Ammon's horn (tissue), 1 donor: Measurements from ENCODE around the gene ENDOV.
"Not testable (repeated sequence)": the region's sequence is repeated elsewhere in the genome, so short reads cannot be mapped to it uniquely, and the experiment has no call there.

Experiments used
- DNase-seq: peaks from one replicate; pipeline ENCODE4 v3.0.0-alpha.2; 2016; ENCODE audit warnings: low spot score

The ENDOV gene

DNA sequence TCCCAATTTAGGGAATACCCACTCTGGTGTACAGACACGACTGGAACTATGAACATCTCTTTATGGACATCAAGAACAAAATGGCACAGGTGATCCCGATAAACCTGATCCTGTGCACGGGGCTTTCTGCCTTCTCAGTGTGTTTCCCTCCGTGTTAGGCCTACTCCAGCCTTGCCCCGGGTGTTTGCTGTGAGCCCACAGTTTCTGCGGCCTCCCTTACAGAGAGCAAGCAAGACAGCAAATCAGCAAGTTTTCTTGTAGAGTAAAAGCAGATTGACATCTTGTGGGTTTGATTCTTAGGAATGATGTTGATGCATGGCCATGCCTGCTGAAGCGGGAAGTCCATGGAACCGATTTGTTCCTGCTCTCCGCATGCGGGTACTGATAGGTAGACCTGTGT, 26.4 kb upstream of the ENDOV start:
- DNase-seq: no peak

DNA sequence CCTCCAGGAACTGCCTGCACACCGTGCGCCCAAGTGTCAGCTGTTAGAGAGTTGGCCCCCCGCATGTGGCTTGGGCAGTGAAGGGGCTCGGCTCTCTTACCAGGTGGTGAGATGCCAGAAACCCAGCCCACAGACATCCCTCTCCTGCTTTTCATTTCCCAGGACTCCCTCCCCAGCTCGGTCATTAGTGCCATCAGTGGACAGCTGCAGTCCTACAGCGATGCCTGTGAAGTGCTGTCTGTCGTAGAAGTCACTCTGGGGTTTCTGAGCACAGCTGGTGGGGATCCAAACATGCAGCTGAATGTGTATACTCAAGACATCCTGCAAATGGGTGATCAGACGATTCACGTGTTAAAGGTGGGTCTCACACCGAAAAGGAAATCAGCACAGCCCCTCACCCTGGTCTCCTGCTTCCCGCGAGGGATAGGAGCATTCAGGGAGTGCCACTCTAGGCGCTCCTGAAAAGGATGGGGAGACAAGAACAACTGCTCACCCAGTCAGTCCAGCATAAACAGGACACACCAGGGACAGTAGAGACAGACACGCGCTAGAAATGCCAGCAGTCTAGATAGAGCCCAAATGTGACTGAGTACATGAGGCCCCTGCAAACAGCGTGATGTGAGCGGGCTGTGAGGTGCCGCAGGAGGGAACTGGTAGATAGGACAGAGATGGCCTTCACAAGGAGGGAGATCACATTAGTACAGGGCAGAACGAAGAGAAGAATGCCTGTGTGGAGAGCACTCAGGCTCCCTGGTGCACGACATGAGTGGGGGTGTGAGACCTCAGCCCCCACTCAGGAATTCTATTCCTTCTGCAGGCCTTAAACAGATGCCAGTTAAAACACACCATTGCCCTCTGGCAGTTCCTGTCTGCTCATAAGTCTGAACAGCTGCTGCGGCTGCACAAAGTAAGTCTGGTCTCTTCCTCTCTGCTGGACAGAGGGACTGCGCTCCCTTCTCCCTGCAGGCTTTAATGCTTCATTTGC, 25.7 kb upstream of the ENDOV start:
- DNase-seq: no peak

DNA sequence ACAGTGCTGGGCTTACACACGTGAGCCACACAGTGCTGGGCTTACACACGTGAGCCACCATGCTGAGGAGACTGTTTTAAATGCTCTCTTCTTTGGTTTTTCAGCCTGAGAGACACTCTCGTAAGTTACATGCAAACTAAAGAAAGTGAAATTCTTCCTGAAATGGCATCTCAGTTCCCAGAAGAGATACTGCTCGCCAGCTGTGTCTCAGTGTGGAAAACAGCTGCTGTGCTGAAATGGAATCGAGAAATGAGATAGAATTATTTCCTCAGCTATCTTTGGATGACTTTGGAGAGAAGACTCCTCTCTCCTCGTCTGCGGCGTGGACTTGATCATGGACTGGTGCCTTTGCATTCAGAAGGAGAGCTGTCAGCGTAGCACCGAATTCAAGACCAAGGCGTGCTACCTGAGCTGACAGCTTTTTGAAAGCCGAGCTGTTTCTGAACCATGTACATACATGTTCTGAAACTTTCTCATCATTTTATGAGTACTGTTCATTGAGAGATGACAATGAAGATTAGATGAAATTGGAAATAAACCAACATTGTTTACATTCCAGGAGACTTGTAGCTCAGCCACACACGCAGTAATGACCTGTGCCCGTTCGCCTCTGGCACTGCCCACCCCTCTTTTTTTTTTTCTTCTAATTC, 21.6 kb upstream of the ENDOV start:
- no peak for DNase-seq

DNA sequence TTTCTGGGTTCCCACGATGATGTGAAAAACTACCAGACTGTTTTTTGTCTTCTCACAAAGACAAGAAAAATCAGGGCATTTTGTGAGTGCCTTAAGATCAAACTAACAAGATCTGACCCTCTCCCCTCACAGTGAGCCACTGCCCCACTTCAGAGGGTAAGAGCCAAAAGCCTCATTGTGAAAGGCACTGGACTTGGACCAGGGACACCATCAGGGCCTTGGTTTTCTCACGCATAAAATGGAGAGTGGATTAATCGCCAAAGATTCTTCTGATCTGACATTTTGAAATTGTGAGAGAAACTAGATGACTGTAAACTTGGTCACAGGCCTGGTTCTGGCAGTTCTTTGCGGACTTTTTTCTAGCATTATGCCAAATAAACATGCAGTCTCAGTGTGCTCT, 21.0 kb upstream of the ENDOV start:
- DNase-seq: no peak

GRCh38 chr17:80394629-80395216, 20.2 kb upstream of the ENDOV start:
- no peak for DNase-seq

- DNase-seq: no peak
Observed at GRCh38 chr17:80395402-80396151, 19.4 kb upstream of the ENDOV start.

DNA sequence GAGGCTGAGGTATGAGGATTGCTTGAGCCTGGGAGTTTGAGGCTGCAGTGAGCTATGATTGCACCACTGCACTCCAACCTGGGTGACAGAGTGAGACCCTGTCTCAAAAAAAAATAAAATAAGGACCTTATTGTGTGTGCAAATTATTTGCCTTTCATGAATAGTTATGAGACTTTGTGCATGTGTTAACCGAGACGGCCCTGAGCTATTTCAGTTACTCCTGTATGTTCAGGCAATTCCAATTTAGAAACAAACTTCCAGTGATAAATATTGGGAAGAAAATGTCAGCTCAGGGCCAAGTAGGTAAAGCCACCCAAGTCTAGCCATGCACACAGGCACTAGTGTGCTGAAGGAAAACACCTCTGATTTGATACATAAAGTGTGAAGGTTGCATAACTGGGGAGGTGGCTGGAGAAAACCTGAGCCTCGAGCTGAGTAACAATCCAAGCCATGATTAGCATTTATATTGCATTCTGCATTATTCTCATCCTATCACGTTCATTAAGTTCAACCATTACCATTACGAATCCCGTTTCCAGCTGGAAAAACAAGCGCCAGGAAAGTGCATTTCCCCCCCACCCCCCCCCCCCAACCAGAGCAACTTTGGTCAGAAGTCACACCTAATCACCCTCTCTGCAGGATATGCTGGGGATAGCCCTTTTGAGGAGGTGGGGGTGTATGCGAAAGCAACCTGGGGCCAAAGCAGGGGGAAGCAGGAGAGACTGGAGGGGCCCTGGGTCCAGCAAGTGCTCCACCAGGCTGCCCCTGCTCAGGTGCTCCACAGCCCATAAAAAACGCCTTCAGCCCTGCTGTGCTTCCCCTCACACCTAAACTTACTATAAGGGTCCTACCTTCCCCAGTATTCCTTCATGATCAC, 18.6 kb upstream of the ENDOV start:
- DNase-seq: no peak

- no peak for DNase-seq
Observed at GRCh38 chr17:80397034-80397387, 18.0 kb upstream of the ENDOV start.

DNA sequence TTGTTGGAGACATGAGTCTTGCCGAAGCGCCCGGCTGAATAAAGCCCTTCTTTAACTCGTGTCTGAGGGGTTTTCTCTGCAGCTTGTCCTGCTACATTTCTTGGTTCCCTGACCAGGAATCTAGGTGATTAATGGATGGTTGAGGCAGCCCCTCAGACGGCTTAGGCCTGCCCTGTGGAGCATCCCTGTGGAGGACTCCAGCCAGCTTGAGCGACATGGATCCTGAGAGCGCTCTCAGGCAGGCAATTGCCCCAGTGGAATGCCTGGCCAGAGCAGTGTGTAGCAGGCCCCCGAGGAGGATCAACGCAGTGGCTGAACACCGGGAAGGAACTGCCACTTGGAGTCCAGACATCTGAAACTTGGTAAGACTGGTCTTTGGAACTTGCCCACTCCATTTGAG, 17.3 kb upstream of the ENDOV start:
- no peak for DNase-seq

DNA sequence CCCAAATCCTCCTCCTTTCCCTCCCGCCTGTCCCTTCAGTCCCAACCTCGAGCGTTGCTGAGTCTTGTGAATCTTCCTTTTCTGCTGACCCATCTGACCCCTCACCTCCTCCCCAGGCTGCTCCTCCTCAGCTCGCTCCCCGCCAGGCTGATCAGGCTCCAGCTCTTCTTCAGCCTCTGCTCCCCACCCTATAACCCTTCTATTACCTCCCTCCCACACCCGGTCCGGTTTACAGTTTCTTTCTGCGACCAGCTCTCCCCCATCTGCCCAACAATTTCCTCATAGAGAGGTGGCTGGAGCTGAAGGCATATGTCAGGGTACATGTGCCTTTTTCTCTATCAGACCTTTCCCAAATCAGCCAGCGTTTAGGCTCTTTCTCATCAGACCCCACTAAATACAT, 13.9 kb upstream of the ENDOV start:
- not testable (repeated sequence) for DNase-seq

GRCh38 chr17:80402102-80402501, 12.9 kb upstream of the ENDOV start:
- DNase-seq: not testable (repeated sequence)

GRCh38 chr17:80402959-80403358, 12.0 kb upstream of the ENDOV start:
- DNase-seq: no peak

- no peak for DNase-seq
Observed at GRCh38 chr17:80406146-80406545, 8.8 kb upstream of the ENDOV start.

GRCh38 chr17:80407917-80408316, 7.0 kb upstream of the ENDOV start:
- not testable (repeated sequence) for DNase-seq

- no peak for DNase-seq
Observed at GRCh38 chr17:80408872-80409271, 6.1 kb upstream of the ENDOV start.

GRCh38 chr17:80409626-80410025, 5.3 kb upstream of the ENDOV start:
- DNase-seq: no peak

DNA sequence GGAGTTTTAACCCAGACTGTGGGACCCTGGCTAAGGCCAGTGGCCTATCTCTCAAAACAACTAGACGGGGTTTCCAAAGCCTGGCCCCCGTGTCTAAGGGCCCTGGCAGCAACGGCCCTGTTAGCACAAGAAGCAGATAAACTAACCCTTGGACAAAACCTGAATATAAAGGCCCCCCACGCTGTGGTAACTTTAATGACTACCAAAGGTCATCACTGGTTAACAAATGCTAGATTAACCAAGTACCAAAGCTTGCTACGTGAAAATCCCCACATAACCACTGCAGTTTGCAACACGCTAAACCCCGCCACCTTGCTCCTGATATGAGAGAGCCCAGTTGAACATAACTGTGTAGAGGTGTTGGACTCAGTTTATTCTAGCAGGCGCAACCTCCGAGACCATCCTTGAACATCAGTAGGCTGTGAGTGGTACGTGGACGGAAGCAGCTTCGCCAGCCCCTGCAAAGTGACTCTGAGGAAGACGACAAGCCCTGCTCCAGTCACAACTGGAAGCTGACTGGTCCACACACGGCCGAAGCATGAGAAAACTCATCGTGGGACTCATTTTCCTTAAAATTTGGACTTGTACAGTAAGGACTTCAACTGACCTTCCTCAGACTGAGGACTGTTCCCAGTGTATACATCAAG, 4.4 kb upstream of the ENDOV start:
- not testable (repeated sequence) for DNase-seq

- DNase-seq: no peak
Observed at GRCh38 chr17:80413771-80414507, 1.0 kb upstream of the ENDOV start.

DNA sequence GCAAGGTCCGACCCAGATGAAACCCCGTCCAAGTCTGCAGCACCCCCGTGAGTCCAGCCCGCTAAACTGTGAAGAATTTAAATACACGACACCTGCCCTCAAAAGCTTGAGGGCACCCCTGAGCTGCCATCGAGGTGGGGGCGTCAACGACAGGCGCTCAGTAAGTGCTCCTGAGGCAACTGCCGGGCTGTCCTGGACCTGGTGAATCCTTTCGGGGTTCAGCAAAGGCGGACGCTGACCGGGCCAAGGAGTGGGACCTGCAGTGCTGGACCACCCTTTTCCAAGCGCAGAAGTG, 512 bp upstream of the ENDOV start:
- no peak for DNase-seq

- DNase-seq: no peak
Observed at GRCh38 chr17:80415626-80416137, 715 bp downstream of the ENDOV start.
